K562 (cell line): Measurements from ENCODE around the gene TARS2. TPM values are rescaled to one million over a fixed set of nuclear protein-coding genes. Genes with fewer than 3 reads are reported as not detected.

Source experiments
- ARHGAP35 ChIP-seq: fragments of 450-650 bp; IDR thresholded peaks from 2 replicates; pipeline ENCODE4 v1.6.1; 2018; ENCODE audit not compliant: partially characterized antibody
- BMI1 ChIP-seq: fragments of 150-350 bp; IDR thresholded peaks from 2 replicates; pipeline ENCODE4 v1.6.1; 2014; ENCODE audit warnings: low read length
- CSDE1 ChIP-seq, 2 experiments: fragments of 450-650 bp; IDR thresholded peaks; 2 replicates each; pipeline ENCODE4 v1.6.1; 2016; ENCODE audit warnings: mild to moderate bottlenecking in 1 of 2
- MIER1 ChIP-seq: fragments of 450-650 bp; IDR thresholded peaks from 2 replicates; pipeline ENCODE4 v1.6.1; 2016; ENCODE audit warnings: antibody characterized with exemption, mild to moderate bottlenecking, low read depth
- NBN ChIP-seq: fragments of 450-650 bp; IDR thresholded peaks from 2 replicates; pipeline ENCODE4 v1.6.1; 2016; ENCODE audit warnings: low read depth, mild to moderate bottlenecking
- NR4A1 ChIP-seq, 2 experiments: fragments of 250-450 bp in 1 of 2; fragments of 450-650 bp in 1 of 2; sonication (Bioruptor Pico) in 1 of 2; IDR thresholded peaks; 2 replicates each; pipeline versions ENCODE4 v1.4.0 to v1.6.1; 2016 to 2020; ENCODE audit warnings: mild to moderate bottlenecking in 2 of 2, missing compliant biosample characterization in 1 of 2, missing genetic modification characterization in 1 of 2, moderate library complexity in 1 of 2
- RBFOX2 ChIP-seq: fragments of 200-400 bp; formaldehyde crosslinking; IDR thresholded peaks from 2 replicates; pipeline ENCODE4 v1.6.1; 2017; ENCODE audit warnings: low read depth, mild to moderate bottlenecking, low read length, moderate library complexity
- STAG1 ChIP-seq: sonication (generic); formaldehyde crosslinking; IDR thresholded peaks from 2 replicates; pipeline ENCODE4 v1.5.0; 2020; ENCODE audit warnings: missing genetic modification reagents, borderline replicate concordance
- THAP12 ChIP-seq: fragments of 250-450 bp; sonication (Bioruptor Pico); IDR thresholded peaks from 2 replicates; pipeline ENCODE4 v1.9.0; 2021; ENCODE audit warnings: mild to moderate bottlenecking, inconsistent platforms
- WHSC1 ChIP-seq: IDR thresholded peaks from one replicate; pipeline ENCODE4 v1.6.1; 2012; ENCODE audit warnings: low read length, control low read depth, inconsistent platforms
- ZKSCAN8 ChIP-seq: fragments of 200-800 bp; sonication (Bioruptor generic); IDR thresholded peaks from 2 replicates; pipeline ENCODE4 v1.6.1; 2016; ENCODE audit warnings: missing genetic modification characterization, missing compliant biosample characterization
- ZNF668 ChIP-seq: fragments of 250-450 bp; sonication (Bioruptor Pico); IDR thresholded peaks from 2 replicates; pipeline ENCODE4 v1.8.0; 2022; ENCODE audit warnings: mild to moderate bottlenecking, inconsistent platforms
- polyA plus RNA-seq, 8 experiments: library from polyadenylated mRNA; depleted of rRNA in 4 of 8; stranded (reverse) in 5 of 8; unstranded in 3 of 8; fragments of >200 nt; fragmentation: Nextera tagmentation in 2 of 8; fragmentation: Illumina TruSeq in 1 of 8; extraction: Ambion mirVana in 2 of 8; extraction: Trizol in 1 of 8; gene quantifications; 2 replicates each; pipeline versions ENCODE4 v1.2.1 to v1.2.3, GENCODE V29; 2011 to 2014; ENCODE audit warnings: inconsistent platforms in 1 of 8, missing spikeins in 1 of 8
- total RNA-seq, 7 experiments: library from RNA; depleted of rRNA in 6 of 7; stranded (reverse); fragments of >200 nt in 6 of 7; fragmentation: Illumina TruSeq in 2 of 7; extraction: Trizol in 2 of 7; gene quantifications; 2 replicates each; pipeline versions ENCODE4 v1.2.1 to v1.2.3, GENCODE V29; 2011 to 2021; ENCODE audit warnings: low replicate concordance in 1 of 7
- TF ChIP-seq, protein P1 (sequence below): sonication (generic); formaldehyde crosslinking; IDR thresholded peaks from 2 replicates; pipeline ENCODE4 v1.8.1; 2023; ENCODE audit warnings: mild to moderate bottlenecking, missing genetic modification reagents
- TF ChIP-seq, protein P2 (sequence below), 2 experiments: fragments of 250-450 bp in 1 of 2; fragments of 450-650 bp in 1 of 2; sonication (Bioruptor Pico) in 1 of 2; IDR thresholded peaks; 2 replicates each; pipeline versions ENCODE4 v1.6.1 to v1.8.0; 2016 to 2021; ENCODE audit warnings: mild to moderate bottlenecking in 2 of 2, moderate library complexity in 2 of 2, missing compliant biosample characterization in 1 of 2, missing genetic modification characterization in 1 of 2
- TF ChIP-seq, protein P3 (sequence below): IDR thresholded peaks from 2 replicates; pipeline ENCODE4 v1.6.1; 2011; ENCODE audit warnings: borderline replicate concordance, low read depth, mild to moderate bottlenecking, moderate library complexity, low read length; ENCODE audit not compliant: insufficient read depth, poor library complexity, severe bottlenecking
- TF ChIP-seq, protein P4 (sequence below): sonication (generic); formaldehyde crosslinking; IDR thresholded peaks from 2 replicates; pipeline ENCODE4 v1.8.1; 2023; ENCODE audit warnings: mild to moderate bottlenecking, missing genetic modification reagents, moderate library complexity

Gene TARS2
- total and polyA plus RNA-seq, 9 of the 15 experiments (the other 6 are each of a cell fraction or from before 2014, with no cell fraction given): 17.0 to 64.2 (median 39.4) TPM

DNA sequence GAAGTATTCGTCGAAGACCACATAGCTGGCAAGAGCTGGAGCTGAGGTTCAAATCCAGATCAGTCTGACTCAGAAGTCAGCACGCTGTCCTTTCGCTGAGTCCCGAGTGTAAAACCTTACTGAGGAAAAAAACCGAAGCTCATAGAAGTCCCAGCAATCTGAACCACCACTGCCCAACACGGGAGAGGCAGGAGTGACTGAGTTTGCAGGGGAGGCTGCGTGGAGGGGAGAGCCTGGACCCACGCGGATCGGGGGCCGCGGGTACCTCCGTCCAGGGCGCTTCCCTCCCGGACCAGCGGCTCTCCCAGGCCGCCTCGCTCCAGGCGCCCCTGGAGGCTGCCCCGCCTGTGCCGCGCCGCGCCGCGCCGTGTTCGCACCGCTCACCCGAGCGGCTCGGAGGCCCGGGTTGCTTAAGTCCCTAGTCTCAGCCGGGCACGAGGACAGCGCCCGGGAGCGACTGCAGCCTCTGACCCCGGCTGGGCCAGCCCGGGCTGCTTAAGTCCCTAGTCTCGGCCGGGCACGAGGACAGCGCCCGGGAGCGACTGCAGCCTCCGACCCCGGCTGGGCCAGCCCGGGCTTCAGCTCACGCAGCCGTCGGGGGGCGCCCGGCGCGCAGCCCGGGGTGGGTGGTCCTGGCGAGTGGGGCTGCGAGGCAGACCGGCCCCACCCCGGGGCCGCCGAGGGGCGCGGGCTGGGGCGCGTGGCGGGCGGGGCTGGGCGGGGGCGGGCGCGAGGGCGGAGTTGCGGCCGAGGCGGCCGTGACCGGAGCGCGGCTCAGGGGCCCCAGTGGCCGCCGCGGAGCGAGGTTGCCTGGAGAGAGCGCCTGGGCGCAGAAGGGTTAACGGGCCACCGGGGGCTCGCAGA is 61.6 kb downstream of the TARS2 start, which contains the start of gene ADAMTSL4 (continued):
- no peak for TF ChIP-seq NBN
- TF ChIP-seq, protein P1, sequence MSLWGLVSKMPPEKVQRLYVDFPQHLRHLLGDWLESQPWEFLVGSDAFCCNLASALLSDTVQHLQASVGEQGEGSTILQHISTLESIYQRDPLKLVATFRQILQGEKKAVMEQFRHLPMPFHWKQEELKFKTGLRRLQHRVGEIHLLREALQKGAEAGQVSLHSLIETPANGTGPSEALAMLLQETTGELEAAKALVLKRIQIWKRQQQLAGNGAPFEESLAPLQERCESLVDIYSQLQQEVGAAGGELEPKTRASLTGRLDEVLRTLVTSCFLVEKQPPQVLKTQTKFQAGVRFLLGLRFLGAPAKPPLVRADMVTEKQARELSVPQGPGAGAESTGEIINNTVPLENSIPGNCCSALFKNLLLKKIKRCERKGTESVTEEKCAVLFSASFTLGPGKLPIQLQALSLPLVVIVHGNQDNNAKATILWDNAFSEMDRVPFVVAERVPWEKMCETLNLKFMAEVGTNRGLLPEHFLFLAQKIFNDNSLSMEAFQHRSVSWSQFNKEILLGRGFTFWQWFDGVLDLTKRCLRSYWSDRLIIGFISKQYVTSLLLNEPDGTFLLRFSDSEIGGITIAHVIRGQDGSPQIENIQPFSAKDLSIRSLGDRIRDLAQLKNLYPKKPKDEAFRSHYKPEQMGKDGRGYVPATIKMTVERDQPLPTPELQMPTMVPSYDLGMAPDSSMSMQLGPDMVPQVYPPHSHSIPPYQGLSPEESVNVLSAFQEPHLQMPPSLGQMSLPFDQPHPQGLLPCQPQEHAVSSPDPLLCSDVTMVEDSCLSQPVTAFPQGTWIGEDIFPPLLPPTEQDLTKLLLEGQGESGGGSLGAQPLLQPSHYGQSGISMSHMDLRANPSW: no peak; the same call in 1 of the 2 replicates
- no peak for TF ChIP-seq BMI1
- no peak; the same call in 1 of the 2 replicates for TF ChIP-seq MIER1
- no peak for TF ChIP-seq ZNF668 (CRISPR knock-in tag)
- peak; percentile 45; the same call in 1 of the 2 replicates for TF ChIP-seq THAP12 (CRISPR knock-in tag)
- TF ChIP-seq, protein P2, sequence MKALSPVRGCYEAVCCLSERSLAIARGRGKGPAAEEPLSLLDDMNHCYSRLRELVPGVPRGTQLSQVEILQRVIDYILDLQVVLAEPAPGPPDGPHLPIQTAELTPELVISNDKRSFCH (CRISPR knock-in tag; IDR thresholded peaks at IDR 0.05): no peak
- TF ChIP-seq, protein P2 (tag; IDR thresholded peaks at IDR 0.05): peak; percentile 57; the same call in 1 of the 2 replicates
- TF ChIP-seq, protein P3, sequence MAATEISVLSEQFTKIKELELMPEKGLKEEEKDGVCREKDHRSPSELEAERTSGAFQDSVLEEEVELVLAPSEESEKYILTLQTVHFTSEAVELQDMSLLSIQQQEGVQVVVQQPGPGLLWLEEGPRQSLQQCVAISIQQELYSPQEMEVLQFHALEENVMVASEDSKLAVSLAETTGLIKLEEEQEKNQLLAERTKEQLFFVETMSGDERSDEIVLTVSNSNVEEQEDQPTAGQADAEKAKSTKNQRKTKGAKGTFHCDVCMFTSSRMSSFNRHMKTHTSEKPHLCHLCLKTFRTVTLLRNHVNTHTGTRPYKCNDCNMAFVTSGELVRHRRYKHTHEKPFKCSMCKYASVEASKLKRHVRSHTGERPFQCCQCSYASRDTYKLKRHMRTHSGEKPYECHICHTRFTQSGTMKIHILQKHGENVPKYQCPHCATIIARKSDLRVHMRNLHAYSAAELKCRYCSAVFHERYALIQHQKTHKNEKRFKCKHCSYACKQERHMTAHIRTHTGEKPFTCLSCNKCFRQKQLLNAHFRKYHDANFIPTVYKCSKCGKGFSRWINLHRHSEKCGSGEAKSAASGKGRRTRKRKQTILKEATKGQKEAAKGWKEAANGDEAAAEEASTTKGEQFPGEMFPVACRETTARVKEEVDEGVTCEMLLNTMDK: peak; percentile 42
- TF ChIP-seq ARHGAP35: no peak
- TF ChIP-seq, protein P4, sequence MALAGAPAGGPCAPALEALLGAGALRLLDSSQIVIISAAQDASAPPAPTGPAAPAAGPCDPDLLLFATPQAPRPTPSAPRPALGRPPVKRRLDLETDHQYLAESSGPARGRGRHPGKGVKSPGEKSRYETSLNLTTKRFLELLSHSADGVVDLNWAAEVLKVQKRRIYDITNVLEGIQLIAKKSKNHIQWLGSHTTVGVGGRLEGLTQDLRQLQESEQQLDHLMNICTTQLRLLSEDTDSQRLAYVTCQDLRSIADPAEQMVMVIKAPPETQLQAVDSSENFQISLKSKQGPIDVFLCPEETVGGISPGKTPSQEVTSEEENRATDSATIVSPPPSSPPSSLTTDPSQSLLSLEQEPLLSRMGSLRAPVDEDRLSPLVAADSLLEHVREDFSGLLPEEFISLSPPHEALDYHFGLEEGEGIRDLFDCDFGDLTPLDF (CRISPR knock-in tag): peak; percentile 67; the same call in 1 of the 2 replicates
- TF ChIP-seq WHSC1: no peak
- TF ChIP-seq RBFOX2: peak; percentile 83
- TF ChIP-seq ZKSCAN8 (CRISPR knock-in tag): no peak
- TF ChIP-seq STAG1 (CRISPR knock-in tag): 0 out of 2 replicates have a peak, but pooled peaks have one; percentile 11
- 0 out of 2 replicates have a peak, but pooled peaks have one; percentile 44 for TF ChIP-seq NR4A1 (CRISPR knock-in tag; IDR thresholded peaks at IDR 0.05)
- peak; percentile 34; the same call in 1 of the 2 replicates for TF ChIP-seq NR4A1 (tag; IDR thresholded peaks at IDR 0.05)
- TF ChIP-seq CSDE1 (IDR thresholded peaks at IDR 0.05): no peak; a peak in 1 of 4 replicates
